MCF 10A (cell line): ENCODE data around the gene ISM1. TPM values are rescaled to one million over a fixed set of nuclear protein-coding genes. Genes with fewer than 3 reads are reported as not detected.

Experiments used
- BruUV-seq: library from RNA; stranded (reverse); fragments of 400-500 nt; replicated peaks from 2 replicates; lab custom pipeline; 2021; lab: Mats Ljungman, UMichigan
- CTCF ChIA-PET: fragments of 300-600 bp; sonication (Branson Sonifier 250); formaldehyde crosslinking; extraction: SDS; loops from one replicate; lab custom pipeline; 2021; ENCODE audit warnings: antibody characterized with exemption, inconsistent platforms; lab: Yijun Ruan, JAX
- POLR2A ChIA-PET: fragments of 300-600, 350-650 bp; sonication (Branson Sonifier 250); formaldehyde crosslinking; extraction: SDS; loops from one replicate; lab custom pipeline; 2020; ENCODE audit warnings: antibody characterized with exemption, inconsistent platforms; lab: Yijun Ruan, JAX
- DNase-seq: peaks from one replicate; pipeline ENCODE4 v3.0.0-alpha.2; 2018; ENCODE audit not compliant: unreplicated experiment
- H3K27ac Mint-ChIP-seq: one replicate; pipeline ENCODE4 v1.8.0; 2022; ENCODE audit warnings: mild to moderate bottlenecking, low read depth, mixed read lengths; ENCODE audit not compliant: unreplicated experiment
- H3K27me3 Mint-ChIP-seq: one replicate; pipeline ENCODE4 v1.8.0; 2022; ENCODE audit warnings: mixed read lengths; ENCODE audit not compliant: insufficient read depth, unreplicated experiment
- H3K36me3 Mint-ChIP-seq: one replicate; pipeline ENCODE4 v1.8.0; 2022; ENCODE audit warnings: mild to moderate bottlenecking, moderate library complexity, mixed read lengths; ENCODE audit not compliant: insufficient read depth, unreplicated experiment
- H3K4me1 Mint-ChIP-seq: one replicate; pipeline ENCODE4 v1.8.0; 2022; ENCODE audit warnings: mixed read lengths; ENCODE audit not compliant: insufficient read depth, unreplicated experiment
- H3K4me3 Mint-ChIP-seq: one replicate; pipeline ENCODE4 v1.8.0; 2022; ENCODE audit warnings: mild to moderate bottlenecking, moderate library complexity, mixed read lengths; ENCODE audit not compliant: unreplicated experiment
- H3K9me3 Mint-ChIP-seq: one replicate; pipeline ENCODE4 v1.8.0; 2022; ENCODE audit warnings: mixed read lengths; ENCODE audit not compliant: unreplicated experiment
- CTCF ChIP-seq: fragments of 200-600 bp; IDR thresholded peaks from one replicate; pipeline ENCODE4 v1.8.0; 2022; ENCODE audit warnings: antibody characterized with exemption, mild to moderate bottlenecking; ENCODE audit not compliant: unreplicated experiment
- intact Hi-C: fragments of 100-400 bp; cut with micrococcal nuclease; formaldehyde crosslinking; loops from 2 replicates; pipeline ENCODE4 v1.14.1; 2022
- total RNA-seq: library from RNA; stranded (reverse); gene quantifications from 2 replicates; pipeline ENCODE4 v1.2.3, GENCODE V29; 2022

The ISM1 gene
- total RNA-seq, 1 experiment from 2014 or later, result 1.0 TPM

- H3K27ac Mint-ChIP-seq, result peak overlapping the region; percentile 8
- no TSS peak for BruUV-seq
- intact Hi-C loops, result no loop called here
- CTCF ChIA-PET, result interaction anchor here (0.6 to 3.1 kb wide), 7 partner anchors 10 to 274 kb away, joined by 3 to 13 read pairs (median 5); no protein-coding TSS in a partner anchor
- H3K9me3 Mint-ChIP-seq, result no peaks in the 10 kb centered on the region
- H3K4me1 Mint-ChIP-seq, result peaks cover 7% of the 10 kb centered on the region
- no peak for TF ChIP-seq CTCF
- no peaks in the 10 kb centered on the region for H3K36me3 Mint-ChIP-seq
- DNase-seq, result no peak
- H3K4me3 Mint-ChIP-seq, result no peak overlapping the region
- H3K27me3 Mint-ChIP-seq, result no peaks in the 10 kb centered on the region
- POLR2A ChIA-PET, result interaction anchor here (1.0 kb wide), 1 partner anchor 11 kb away, joined by 4 read pairs; no protein-coding TSS in a partner anchor
Observed at GRCh38 chr20:13271977-13272975, 51.2 kb downstream of the ISM1 start.

GRCh38 chr20:13274275-13274861 lies 53.3 kb downstream of the ISM1 start:
- no peak overlapping the region for H3K4me3 Mint-ChIP-seq
- intact Hi-C loops, result no loop called here
- no TSS peak for BruUV-seq
- no peak overlapping the region for H3K27ac Mint-ChIP-seq
- no peaks in the 10 kb centered on the region for H3K27me3 Mint-ChIP-seq
- no peaks in the 10 kb centered on the region for H3K9me3 Mint-ChIP-seq
- POLR2A ChIA-PET, result interaction anchor here (1.7 kb wide), 1 partner anchor 10 kb away, joined by 5 read pairs; no protein-coding TSS in a partner anchor
- no peaks in the 10 kb centered on the region for H3K36me3 Mint-ChIP-seq
- DNase-seq, result no peak
- TF ChIP-seq CTCF, result no peak
- CTCF ChIA-PET, result interaction anchor here (0.7 to 1.8 kb wide), 4 partner anchors 11 to 272 kb away, joined by 4 to 6 read pairs (median 4); no protein-coding TSS in a partner anchor
- H3K4me1 Mint-ChIP-seq, result peaks cover 5% of the 10 kb centered on the region

- H3K36me3 Mint-ChIP-seq, result no peaks in the 10 kb centered on the region
- no peak for DNase-seq
- H3K9me3 Mint-ChIP-seq, result no peaks in the 10 kb centered on the region
- no peak overlapping the region for H3K27ac Mint-ChIP-seq
- H3K4me1 Mint-ChIP-seq, result peaks cover 5% of the 10 kb centered on the region
- no peaks in the 10 kb centered on the region for H3K27me3 Mint-ChIP-seq
- H3K4me3 Mint-ChIP-seq, result no peak overlapping the region
- intact Hi-C loops, result no loop called here
- POLR2A ChIA-PET, result interaction anchor here (2.8 kb wide), 1 partner anchor 10 kb away, joined by 17 read pairs; no protein-coding TSS in a partner anchor
- CTCF ChIA-PET, result interaction anchor here (0.6 to 2.8 kb wide), 7 partner anchors 9 to 320 kb away, joined by 3 to 23 read pairs (median 3); no protein-coding TSS in a partner anchor
- TF ChIP-seq CTCF, result no peak
- no TSS peak for BruUV-seq
Observed at GRCh38 chr20:13276945-13277541, 56.0 kb downstream of the ISM1 start.
